HEK293 (cell line): ENCODE measurements around the gene MGLL.

ENCODE experiments used
- KLF1 ChIP-seq: fragments of 450-650 bp; formaldehyde crosslinking; IDR thresholded peaks from 2 replicates; pipeline ENCODE4 v1.5.1; 2016; ENCODE audit warnings: missing biosample characterization, missing genetic modification characterization
- KLF16 ChIP-seq: fragments of 450-650 bp; formaldehyde crosslinking; IDR thresholded peaks from 2 replicates; pipeline ENCODE4 v1.5.1; 2017; ENCODE audit warnings: missing biosample characterization, missing genetic modification characterization
- REST ChIP-seq: fragments of 450-650 bp; formaldehyde crosslinking; IDR thresholded peaks from 2 replicates; pipeline ENCODE4 v1.5.1; 2016; ENCODE audit warnings: missing biosample characterization, missing genetic modification characterization
- ZNF140 ChIP-seq: fragments of 450-650 bp; formaldehyde crosslinking; IDR thresholded peaks from 2 replicates; pipeline ENCODE4 v1.5.1; 2016; ENCODE audit warnings: missing biosample characterization, missing genetic modification characterization
- ZNF16 ChIP-seq: fragments of 450-650 bp; formaldehyde crosslinking; IDR thresholded peaks from 2 replicates; pipeline ENCODE4 v1.5.1; 2016; ENCODE audit warnings: low read depth, missing biosample characterization, missing genetic modification characterization
- ZNF18 ChIP-seq: fragments of 450-650 bp; formaldehyde crosslinking; IDR thresholded peaks from 2 replicates; pipeline ENCODE4 v1.5.1; 2016; ENCODE audit warnings: missing biosample characterization, missing genetic modification characterization
- ZNF24 ChIP-seq: fragments of 450-650 bp; formaldehyde crosslinking; IDR thresholded peaks from 2 replicates; pipeline ENCODE4 v1.5.1; 2016; ENCODE audit warnings: missing biosample characterization, missing genetic modification characterization
- ZNF513 ChIP-seq: fragments of 450-650 bp; IDR thresholded peaks from 2 replicates; pipeline ENCODE4 v1.5.1; 2018; ENCODE audit warnings: missing biosample characterization, missing genetic modification characterization
- ZNF558 ChIP-seq: fragments of 450-650 bp; formaldehyde crosslinking; IDR thresholded peaks from 2 replicates; pipeline ENCODE4 v1.5.1; 2016; ENCODE audit warnings: missing biosample characterization, missing genetic modification characterization
- ZNF560 ChIP-seq: fragments of 450-650 bp; formaldehyde crosslinking; IDR thresholded peaks from 2 replicates; pipeline ENCODE4 v1.5.1; 2017; ENCODE audit warnings: missing biosample characterization, missing genetic modification characterization, borderline replicate concordance
- ZNF785 ChIP-seq: fragments of 450-650 bp; formaldehyde crosslinking; IDR thresholded peaks from 2 replicates; pipeline ENCODE4 v1.5.1; 2016; ENCODE audit warnings: missing biosample characterization, missing genetic modification characterization
- TF ChIP-seq, protein P1 (sequence below): fragments of 450-650 bp; formaldehyde crosslinking; IDR thresholded peaks from 2 replicates; pipeline ENCODE4 v1.5.1; 2016; ENCODE audit warnings: missing biosample characterization, missing genetic modification characterization
- TF ChIP-seq, protein P2 (sequence below): sonication (generic); formaldehyde crosslinking; IDR thresholded peaks from 2 replicates; pipeline ENCODE4 v1.8.1; 2022; ENCODE audit warnings: mild to moderate bottlenecking, moderate library complexity, missing genetic modification reagents
- TF ChIP-seq, protein P3 (sequence below): fragments of 450-650 bp; formaldehyde crosslinking; IDR thresholded peaks from 2 replicates; pipeline ENCODE4 v1.5.1; 2017; ENCODE audit warnings: missing biosample characterization, missing genetic modification characterization

- TF ChIP-seq REST (no peak), ZNF513 (tag by site-specific recombination) (no peak), ZNF16 (tag by site-specific recombination) (no peak), ZNF560 (tag by site-specific recombination) (no peak), KLF16 (tag by site-specific recombination) (no peak), ZNF558 (tag by site-specific recombination) (no peak), ZNF18 (tag by site-specific recombination) (no peak), ZNF785 (no peak), KLF1 (tag by site-specific recombination) (no peak), ZNF140 (tag by site-specific recombination) (no peak), ZNF24 (tag by site-specific recombination) (no peak)
- TF ChIP-seq, protein P1, sequence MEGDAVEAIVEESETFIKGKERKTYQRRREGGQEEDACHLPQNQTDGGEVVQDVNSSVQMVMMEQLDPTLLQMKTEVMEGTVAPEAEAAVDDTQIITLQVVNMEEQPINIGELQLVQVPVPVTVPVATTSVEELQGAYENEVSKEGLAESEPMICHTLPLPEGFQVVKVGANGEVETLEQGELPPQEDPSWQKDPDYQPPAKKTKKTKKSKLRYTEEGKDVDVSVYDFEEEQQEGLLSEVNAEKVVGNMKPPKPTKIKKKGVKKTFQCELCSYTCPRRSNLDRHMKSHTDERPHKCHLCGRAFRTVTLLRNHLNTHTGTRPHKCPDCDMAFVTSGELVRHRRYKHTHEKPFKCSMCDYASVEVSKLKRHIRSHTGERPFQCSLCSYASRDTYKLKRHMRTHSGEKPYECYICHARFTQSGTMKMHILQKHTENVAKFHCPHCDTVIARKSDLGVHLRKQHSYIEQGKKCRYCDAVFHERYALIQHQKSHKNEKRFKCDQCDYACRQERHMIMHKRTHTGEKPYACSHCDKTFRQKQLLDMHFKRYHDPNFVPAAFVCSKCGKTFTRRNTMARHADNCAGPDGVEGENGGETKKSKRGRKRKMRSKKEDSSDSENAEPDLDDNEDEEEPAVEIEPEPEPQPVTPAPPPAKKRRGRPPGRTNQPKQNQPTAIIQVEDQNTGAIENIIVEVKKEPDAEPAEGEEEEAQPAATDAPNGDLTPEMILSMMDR (tag by site-specific recombination), result no peak
- TF ChIP-seq, protein P2, sequence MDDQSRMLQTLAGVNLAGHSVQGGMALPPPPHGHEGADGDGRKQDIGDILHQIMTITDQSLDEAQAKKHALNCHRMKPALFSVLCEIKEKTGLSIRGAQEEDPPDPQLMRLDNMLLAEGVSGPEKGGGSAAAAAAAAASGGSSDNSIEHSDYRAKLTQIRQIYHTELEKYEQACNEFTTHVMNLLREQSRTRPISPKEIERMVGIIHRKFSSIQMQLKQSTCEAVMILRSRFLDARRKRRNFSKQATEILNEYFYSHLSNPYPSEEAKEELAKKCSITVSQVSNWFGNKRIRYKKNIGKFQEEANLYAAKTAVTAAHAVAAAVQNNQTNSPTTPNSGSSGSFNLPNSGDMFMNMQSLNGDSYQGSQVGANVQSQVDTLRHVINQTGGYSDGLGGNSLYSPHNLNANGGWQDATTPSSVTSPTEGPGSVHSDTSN (CRISPR knock-in tag), result no peak
- TF ChIP-seq, protein P3, sequence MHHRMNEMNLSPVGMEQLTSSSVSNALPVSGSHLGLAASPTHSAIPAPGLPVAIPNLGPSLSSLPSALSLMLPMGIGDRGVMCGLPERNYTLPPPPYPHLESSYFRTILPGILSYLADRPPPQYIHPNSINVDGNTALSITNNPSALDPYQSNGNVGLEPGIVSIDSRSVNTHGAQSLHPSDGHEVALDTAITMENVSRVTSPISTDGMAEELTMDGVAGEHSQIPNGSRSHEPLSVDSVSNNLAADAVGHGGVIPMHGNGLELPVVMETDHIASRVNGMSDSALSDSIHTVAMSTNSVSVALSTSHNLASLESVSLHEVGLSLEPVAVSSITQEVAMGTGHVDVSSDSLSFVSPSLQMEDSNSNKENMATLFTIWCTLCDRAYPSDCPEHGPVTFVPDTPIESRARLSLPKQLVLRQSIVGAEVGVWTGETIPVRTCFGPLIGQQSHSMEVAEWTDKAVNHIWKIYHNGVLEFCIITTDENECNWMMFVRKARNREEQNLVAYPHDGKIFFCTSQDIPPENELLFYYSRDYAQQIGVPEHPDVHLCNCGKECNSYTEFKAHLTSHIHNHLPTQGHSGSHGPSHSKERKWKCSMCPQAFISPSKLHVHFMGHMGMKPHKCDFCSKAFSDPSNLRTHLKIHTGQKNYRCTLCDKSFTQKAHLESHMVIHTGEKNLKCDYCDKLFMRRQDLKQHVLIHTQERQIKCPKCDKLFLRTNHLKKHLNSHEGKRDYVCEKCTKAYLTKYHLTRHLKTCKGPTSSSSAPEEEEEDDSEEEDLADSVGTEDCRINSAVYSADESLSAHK (tag by site-specific recombination), result no peak
These were observed 55.2 kb downstream of the MGLL start for GRCh38 chr3:127767126-127767525.
